Tongue (tissue), 2 donors: ENCODE results near the gene CITED1. TPM values are rescaled to one million over a fixed set of nuclear protein-coding genes. Genes with fewer than 3 reads are reported as not detected.

ENCODE experiments used
- DNase-seq: peaks from one replicate; pipeline ENCODE4 v3.0.0-alpha.2; 2015
- total RNA-seq: library from RNA; depleted of rRNA; stranded (reverse); fragments of >200 nt; gene quantifications from one replicate; pipeline ENCODE4 v1.2.3, GENCODE V29; 2014

CITED1 gene
- total RNA-seq, 1 donor from 2014 or later, result 4.6 TPM

- peak; percentile 91 for DNase-seq
Measured at GRCh38 chrX:72308566-72309296, 3.0 kb upstream of the CITED1 start.

GRCh38 chrX:72308209-72308565, 2.5 kb upstream of the CITED1 start:
- no peak for DNase-seq

GRCh38 chrX:72307646-72308051, 1.9 kb upstream of the CITED1 start:
- DNase-seq, result peak; percentile 18

- peak; percentile 86 for DNase-seq
Measured at GRCh38 chrX:72306851-72307645, 1.3 kb upstream of the CITED1 start.

- no peak for DNase-seq
Measured at GRCh38 chrX:72306085-72306801, 529 bp upstream of the CITED1 start.

- DNase-seq, result peak; percentile 14
Measured at GRCh38 chrX:72304877-72305276, 837 bp downstream of the CITED1 start.

- no peak for DNase-seq
Measured at GRCh38 chrX:72301781-72302180, 3.9 kb downstream of the CITED1 start.

GRCh38 chrX:72299891-72300630, 5.7 kb downstream of the CITED1 start:
- peak; percentile 35 for DNase-seq

GRCh38 chrX:72297953-72298730, 7.6 kb downstream of the CITED1 start:
- DNase-seq, result no peak

GRCh38 chrX:72296991-72297390, 8.7 kb downstream of the CITED1 start:
- DNase-seq, result no peak

- DNase-seq, result no peak
Measured at GRCh38 chrX:72295745-72296144, 10.0 kb downstream of the CITED1 start.

GRCh38 chrX:72294497-72294896, 11.2 kb downstream of the CITED1 start:
- no peak for DNase-seq

- no peak for DNase-seq
Measured at GRCh38 chrX:72282302-72282701, 23.4 kb downstream of the CITED1 start.

GRCh38 chrX:72280321-72280845, 25.3 kb downstream of the CITED1 start:
- no peak for DNase-seq

- DNase-seq, result no peak
Measured at GRCh38 chrX:72276478-72276953, 29.2 kb downstream of the CITED1 start.

GRCh38 chrX:72274526-72274925, 31.2 kb downstream of the CITED1 start:
- no peak for DNase-seq

GRCh38 chrX:72273718-72274117, 32.0 kb downstream of the CITED1 start:
- DNase-seq, result no peak

- no peak for DNase-seq
Measured at GRCh38 chrX:72272868-72273267, 32.8 kb downstream of the CITED1 start.

- no peak for DNase-seq
Measured at GRCh38 chrX:72271812-72272211, 33.9 kb downstream of the CITED1 start.

- DNase-seq, result no peak
Measured at GRCh38 chrX:72271091-72271788, 34.5 kb downstream of the CITED1 start.
